GM19324 (cell line): ENCODE results near the gene DDX41.
"Not testable (repeated sequence)": the region's sequence is repeated elsewhere in the genome, so short reads cannot be mapped to it uniquely, and the experiment has no call there.

Source experiments
- ATAC-seq: cut with Tn5 transposase; IDR thresholded peaks from one replicate; pipeline ENCODE4 v1.9.1; 2021; ENCODE audit warnings: mild to moderate bottlenecking, moderate library complexity; ENCODE audit not compliant: unreplicated experiment, low FRiP score

Gene DDX41

GRCh38 chr5:177487144-177487543, 29.6 kb downstream of the DDX41 start:
- no peak for ATAC-seq

GRCh38 chr5:177486256-177486655, 30.5 kb downstream of the DDX41 start:
- no peak for ATAC-seq

- ATAC-seq, result not testable (repeated sequence)
Observed at GRCh38 chr5:177485753-177486152, 31.0 kb downstream of the DDX41 start.

GRCh38 chr5:177484902-177485549, 31.7 kb downstream of the DDX41 start:
- no peak for ATAC-seq

GRCh38 chr5:177483994-177484901, 32.5 kb downstream of the DDX41 start:
- no peak for ATAC-seq

- ATAC-seq, result no peak
Observed at GRCh38 chr5:177483042-177483441, 33.7 kb downstream of the DDX41 start.

- ATAC-seq, result no peak
Observed at GRCh38 chr5:177482359-177482795, 34.4 kb downstream of the DDX41 start.

- ATAC-seq, result no peak
Observed at GRCh38 chr5:177479774-177480173, 37.0 kb downstream of the DDX41 start.

GRCh38 chr5:177478711-177479646, 37.8 kb downstream of the DDX41 start:
- no peak for ATAC-seq

GRCh38 chr5:177477701-177478477, 38.9 kb downstream of the DDX41 start:
- ATAC-seq, result no peak

GRCh38 chr5:177476531-177477233, 40.1 kb downstream of the DDX41 start:
- no peak for ATAC-seq

GRCh38 chr5:177475563-177476427, 41.0 kb downstream of the DDX41 start:
- no peak for ATAC-seq

GRCh38 chr5:177474846-177475562, 41.8 kb downstream of the DDX41 start:
- no peak for ATAC-seq

- no peak for ATAC-seq
Observed at GRCh38 chr5:177474002-177474476, 42.7 kb downstream of the DDX41 start.

GRCh38 chr5:177473443-177474001, 43.2 kb downstream of the DDX41 start, which contains the start of gene DBN1:
TSS of gene DBN1 (minus strand) at chr5:177473634. CDS start at chr5:177473521, 113 bp downstream.
- ATAC-seq, result no peak

GRCh38 chr5:177472460-177473442, 44.0 kb downstream of the DDX41 start:
- no peak for ATAC-seq
